ENCODE results near the gene MAN2A2. TPM values are rescaled to one million over a fixed set of nuclear protein-coding genes. Genes with fewer than 3 reads are reported as not detected.

The MAN2A2 gene
- total RNA-seq, 1 donor from 2014 or later, result 51.4 TPM

GRCh38 chr15:90862964-90863778 is 39.9 kb upstream of the MAN2A2 start:
- no peak overlapping the region for H3K27ac Mint-ChIP-seq (ENCODE audit: unreplicated experiment)
- no peak for DNase-seq (ENCODE audit: low spot score)
- TF ChIP-seq CTCF (IDR thresholded peaks at IDR 0.05), result no peak
- H3K4me1 Mint-ChIP-seq (ENCODE audit: low read depth), result peaks cover 14% of the 10 kb centered on the region
- H3K27me3 Mint-ChIP-seq (ENCODE audit: low read depth), result no peaks in the 10 kb centered on the region
- no peaks in the 10 kb centered on the region for H3K36me3 Mint-ChIP-seq (ENCODE audit: low read depth)
- H3K9me3 Mint-ChIP-seq (ENCODE audit: low read depth), result no peaks in the 10 kb centered on the region
- no peak overlapping the region for H3K4me3 Mint-ChIP-seq (ENCODE audit: unreplicated experiment)

GRCh38 chr15:90863987-90864386 is 39.1 kb upstream of the MAN2A2 start:
- Mint-ChIP-seq H3K9me3 (ENCODE audit: low read depth) (no peaks in the 10 kb centered on the region), H3K27ac (ENCODE audit: unreplicated experiment) (no peak overlapping the region), H3K27me3 (ENCODE audit: low read depth) (no peaks in the 10 kb centered on the region), H3K36me3 (ENCODE audit: low read depth) (no peaks in the 10 kb centered on the region), H3K4me1 (ENCODE audit: low read depth) (peaks cover 22% of the 10 kb centered on the region), H3K4me3 (ENCODE audit: unreplicated experiment) (no peak overlapping the region)
- DNase-seq (ENCODE audit: low spot score), result no peak
- TF ChIP-seq CTCF (IDR thresholded peaks at IDR 0.05), result no peak

GRCh38 chr15:90864507-90864906 is 38.6 kb upstream of the MAN2A2 start:
- no peak for TF ChIP-seq CTCF (IDR thresholded peaks at IDR 0.05)
- no peak overlapping the region for H3K4me3 Mint-ChIP-seq (ENCODE audit: unreplicated experiment)
- no peak overlapping the region for H3K27ac Mint-ChIP-seq (ENCODE audit: unreplicated experiment)
- no peaks in the 10 kb centered on the region for H3K27me3 Mint-ChIP-seq (ENCODE audit: low read depth)
- DNase-seq (ENCODE audit: low spot score), result no peak
- no peaks in the 10 kb centered on the region for H3K9me3 Mint-ChIP-seq (ENCODE audit: low read depth)
- peaks cover 27% of the 10 kb centered on the region for H3K4me1 Mint-ChIP-seq (ENCODE audit: low read depth)
- H3K36me3 Mint-ChIP-seq (ENCODE audit: low read depth), result no peaks in the 10 kb centered on the region

GRCh38 chr15:90865702-90866101 is 37.4 kb upstream of the MAN2A2 start:
- TF ChIP-seq CTCF (IDR thresholded peaks at IDR 0.05), result no peak
- Mint-ChIP-seq H3K4me1 (ENCODE audit: low read depth) (peaks cover 39% of the 10 kb centered on the region), H3K27ac (ENCODE audit: unreplicated experiment) (no peak overlapping the region), H3K36me3 (ENCODE audit: low read depth) (no peaks in the 10 kb centered on the region), H3K27me3 (ENCODE audit: low read depth) (no peaks in the 10 kb centered on the region), H3K4me3 (ENCODE audit: unreplicated experiment) (no peak overlapping the region), H3K9me3 (ENCODE audit: low read depth) (no peaks in the 10 kb centered on the region)
- no peak for DNase-seq (ENCODE audit: low spot score)

- H3K9me3 Mint-ChIP-seq (ENCODE audit: low read depth), result no peaks in the 10 kb centered on the region
- TF ChIP-seq CTCF (IDR thresholded peaks at IDR 0.05), result no peak
- no peak overlapping the region for H3K27ac Mint-ChIP-seq (ENCODE audit: unreplicated experiment)
- no peak for DNase-seq (ENCODE audit: low spot score)
- H3K27me3 Mint-ChIP-seq (ENCODE audit: low read depth), result no peaks in the 10 kb centered on the region
- no peaks in the 10 kb centered on the region for H3K36me3 Mint-ChIP-seq (ENCODE audit: low read depth)
- H3K4me3 Mint-ChIP-seq (ENCODE audit: unreplicated experiment), result no peak overlapping the region
- H3K4me1 Mint-ChIP-seq (ENCODE audit: low read depth), result peaks cover 41% of the 10 kb centered on the region
These were observed 36.9 kb upstream of the MAN2A2 start for GRCh38 chr15:90866161-90866715.
